T-helper 2 cell treated with Interferon-gamma antibody and Interleukin-4, amounts not matched to agents 100 ng/mL and 5 ng/mL, for 36 hours (primary cell): ENCODE results near the gene NINL. TPM values are rescaled to one million over a fixed set of nuclear protein-coding genes. Genes with fewer than 3 reads are reported as not detected.
"Not testable (repeated sequence)": the region's sequence is repeated elsewhere in the genome, so short reads cannot be mapped to it uniquely, and the experiment has no call there.

Source experiments
- intact Hi-C: fragments of 100-400 bp; cut with micrococcal nuclease; formaldehyde crosslinking; loops from one replicate; pipeline ENCODE4 v1.15.1; 2023
- total RNA-seq: library from RNA; stranded (reverse); gene quantifications from 2 replicates; pipeline ENCODE4 v1.2.3, GENCODE V29; 2022

The NINL gene
- total RNA-seq, 1 donor from 2014 or later: 3.4 TPM

DNA sequence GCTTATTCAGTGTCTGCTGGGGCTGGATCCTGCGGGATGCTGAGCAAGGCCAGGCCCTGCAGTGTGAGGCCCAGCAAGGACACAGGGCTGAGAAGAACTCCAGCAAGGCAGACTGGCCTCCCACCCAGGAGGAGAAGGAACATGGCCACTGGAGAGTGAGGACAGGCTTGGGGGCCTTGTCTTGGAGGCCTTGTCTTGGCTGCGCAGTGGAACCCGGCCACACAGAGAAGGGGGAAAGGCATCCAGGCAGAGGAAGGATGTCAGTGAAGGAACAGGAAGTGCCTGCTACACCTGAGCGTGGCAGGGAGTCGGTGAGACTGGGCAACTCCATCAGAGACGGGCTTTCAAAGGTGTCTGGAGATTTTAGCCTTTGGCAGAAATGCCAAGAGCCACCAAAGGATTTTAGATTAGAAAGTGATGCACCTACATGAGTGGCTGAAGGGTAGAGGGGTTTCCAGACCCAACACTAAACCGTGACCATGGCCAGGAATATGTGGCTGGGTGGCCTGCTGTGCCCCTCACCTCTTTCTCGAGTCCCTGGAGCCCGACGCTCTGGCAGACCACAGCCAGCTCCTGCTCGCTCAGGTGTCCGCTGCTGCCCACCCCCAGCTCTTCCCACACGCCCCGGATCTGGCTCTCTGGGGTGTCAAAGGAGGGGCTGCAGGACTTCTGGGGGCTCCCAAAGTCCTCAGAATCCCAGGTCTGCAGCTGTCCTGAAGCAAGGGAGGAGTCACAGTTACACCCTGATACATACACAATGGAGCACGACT lies 80.8 kb downstream of the NINL start:
- intact Hi-C loops: no loop called here

DNA sequence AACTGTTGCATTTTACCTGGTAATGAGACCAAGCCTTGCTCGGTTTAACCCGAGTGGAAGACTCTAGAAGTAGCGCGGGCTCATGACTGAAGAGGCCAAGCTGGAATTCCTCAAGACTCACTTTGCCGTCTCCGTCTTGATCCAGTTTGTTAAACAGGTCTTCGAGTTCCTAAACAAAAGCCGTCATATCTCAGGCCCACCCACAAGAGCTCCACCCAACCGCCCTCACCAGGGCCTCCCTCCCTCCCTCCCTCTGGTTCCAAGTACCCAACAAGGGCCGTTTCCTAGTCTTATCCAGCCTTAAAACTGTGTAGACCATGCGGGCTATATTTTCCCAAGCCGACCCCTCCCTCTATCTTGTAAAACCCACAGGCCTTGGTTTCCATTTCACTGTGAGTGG lies 81.4 kb downstream of the NINL start:
- intact Hi-C loops: no loop called here

DNA sequence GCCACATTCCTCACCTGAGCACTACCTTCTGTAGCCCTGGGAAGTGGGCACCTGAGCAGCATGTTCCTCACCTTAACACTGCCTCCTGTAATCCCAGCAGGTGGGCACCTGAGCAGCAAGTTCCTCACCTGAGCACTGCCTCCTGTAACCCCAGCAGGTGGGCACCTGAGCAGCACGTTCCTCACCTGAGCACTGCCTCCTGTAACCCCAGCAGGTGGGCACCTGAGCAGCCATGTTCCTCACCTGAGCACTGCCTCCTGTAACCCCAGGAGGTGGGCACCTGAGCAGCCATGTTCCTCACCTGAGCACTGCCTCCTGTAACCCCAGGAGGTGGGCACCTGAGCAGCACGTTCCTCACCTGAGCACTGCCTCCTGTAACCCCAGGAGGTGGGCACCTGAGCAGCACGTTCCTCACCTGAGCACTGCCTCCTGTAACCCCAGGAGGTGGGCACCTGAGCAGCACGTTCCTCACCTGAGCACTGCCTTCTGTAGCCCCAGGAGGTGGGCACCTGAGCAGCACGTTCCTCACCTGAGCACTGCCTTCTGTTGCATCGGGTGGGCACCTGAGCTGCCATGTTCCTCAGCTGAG lies 82.2 kb downstream of the NINL start:
- intact Hi-C loops: not testable (repeated sequence)

DNA sequence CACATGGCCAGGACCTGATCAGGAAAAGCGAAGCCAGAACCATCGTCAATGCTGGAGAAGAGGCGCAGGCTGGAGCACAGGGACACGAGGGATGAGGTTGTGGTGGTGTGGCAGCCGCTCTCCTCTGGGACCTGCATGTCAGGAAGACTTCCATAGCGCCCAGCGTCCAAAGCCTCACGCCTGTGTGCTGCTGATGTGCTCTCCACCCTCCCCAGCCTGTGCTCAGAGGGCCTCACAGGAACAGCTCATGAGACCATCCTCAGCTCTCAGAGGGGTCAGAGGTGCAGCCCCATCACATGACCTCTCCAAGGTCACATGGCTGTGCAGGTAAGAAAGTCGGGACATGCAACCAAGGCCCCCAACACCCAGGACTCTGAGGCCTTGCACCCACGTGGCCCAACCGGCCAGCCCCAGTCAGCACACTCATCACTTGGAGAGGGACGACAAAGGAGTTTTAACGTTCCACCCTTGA lies 84.4 kb downstream of the NINL start:
- intact Hi-C loops: no loop called here

DNA sequence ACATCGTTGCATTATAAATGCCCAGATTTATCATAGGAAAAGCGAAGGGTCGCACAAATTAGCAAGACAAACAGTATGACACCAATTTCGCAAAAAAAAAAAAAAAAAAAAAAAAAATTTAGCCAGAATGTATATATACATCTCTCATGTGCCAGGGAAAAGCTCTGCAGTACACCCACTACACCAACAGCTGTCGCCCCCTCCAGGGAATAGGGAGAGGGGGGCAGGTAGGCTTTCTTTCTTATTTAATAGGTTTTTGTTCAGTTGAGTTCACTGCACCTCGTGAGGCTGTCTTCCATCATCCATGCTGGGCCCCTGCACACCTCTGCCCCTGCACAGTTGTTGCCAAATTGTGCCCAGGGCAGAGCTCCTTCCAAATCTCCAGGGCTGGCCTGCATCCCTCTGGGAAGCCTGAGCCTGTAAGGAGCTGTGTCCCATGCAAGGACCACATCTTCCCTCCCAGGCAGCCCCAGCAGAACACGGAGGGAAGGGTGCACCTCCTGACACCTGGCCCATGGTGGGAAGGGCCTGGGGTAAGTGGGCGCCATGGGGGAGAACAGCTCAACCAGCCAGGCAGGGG lies 85.4 kb downstream of the NINL start:
- intact Hi-C loops: loop anchor here (10.0 kb wide), 1 partner anchor 75 kb away; no protein-coding TSS in a partner anchor

DNA sequence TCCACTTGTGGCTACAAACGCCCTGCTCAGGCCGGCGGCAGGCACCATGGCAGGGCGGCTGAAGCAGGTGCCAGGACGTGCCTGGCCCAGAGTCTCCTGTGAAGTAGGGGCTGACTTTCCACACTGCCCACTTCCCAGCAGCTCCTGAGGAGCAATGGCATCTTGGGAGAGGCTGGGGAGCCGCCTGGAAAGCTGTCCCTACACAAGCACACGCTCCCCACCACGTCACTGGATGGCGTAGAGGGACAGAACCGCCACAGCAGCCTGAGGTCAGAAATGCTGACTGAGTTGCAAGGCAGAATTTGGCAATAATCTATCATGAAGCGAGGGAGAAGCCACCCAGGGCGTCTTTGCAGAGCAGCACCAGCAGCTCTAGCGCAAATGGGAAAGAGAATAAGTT lies 86.3 kb downstream of the NINL start:
- intact Hi-C loops: loop anchor here (10.0 kb wide), 1 partner anchor 76 kb away; no protein-coding TSS in a partner anchor

DNA sequence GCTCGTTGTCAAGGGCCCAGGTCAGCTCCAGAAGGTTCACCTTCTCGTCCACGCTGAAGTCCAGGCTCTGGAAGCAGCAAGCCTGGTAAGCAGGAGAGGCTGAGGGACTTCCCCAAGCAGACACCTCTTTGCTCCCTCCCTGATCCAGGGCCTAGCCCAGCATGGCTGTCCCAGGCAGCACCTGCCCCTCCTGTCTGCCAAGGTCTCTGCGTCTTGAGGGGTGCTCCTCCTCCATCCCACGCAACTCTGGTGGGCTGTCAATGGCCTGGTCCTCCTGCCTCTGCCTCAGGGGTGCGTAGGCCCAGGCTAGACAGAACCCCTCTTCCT lies 87.1 kb downstream of the NINL start:
- intact Hi-C loops: loop anchor here (10.0 kb wide), 1 partner anchor 77 kb away; no protein-coding TSS in a partner anchor

DNA sequence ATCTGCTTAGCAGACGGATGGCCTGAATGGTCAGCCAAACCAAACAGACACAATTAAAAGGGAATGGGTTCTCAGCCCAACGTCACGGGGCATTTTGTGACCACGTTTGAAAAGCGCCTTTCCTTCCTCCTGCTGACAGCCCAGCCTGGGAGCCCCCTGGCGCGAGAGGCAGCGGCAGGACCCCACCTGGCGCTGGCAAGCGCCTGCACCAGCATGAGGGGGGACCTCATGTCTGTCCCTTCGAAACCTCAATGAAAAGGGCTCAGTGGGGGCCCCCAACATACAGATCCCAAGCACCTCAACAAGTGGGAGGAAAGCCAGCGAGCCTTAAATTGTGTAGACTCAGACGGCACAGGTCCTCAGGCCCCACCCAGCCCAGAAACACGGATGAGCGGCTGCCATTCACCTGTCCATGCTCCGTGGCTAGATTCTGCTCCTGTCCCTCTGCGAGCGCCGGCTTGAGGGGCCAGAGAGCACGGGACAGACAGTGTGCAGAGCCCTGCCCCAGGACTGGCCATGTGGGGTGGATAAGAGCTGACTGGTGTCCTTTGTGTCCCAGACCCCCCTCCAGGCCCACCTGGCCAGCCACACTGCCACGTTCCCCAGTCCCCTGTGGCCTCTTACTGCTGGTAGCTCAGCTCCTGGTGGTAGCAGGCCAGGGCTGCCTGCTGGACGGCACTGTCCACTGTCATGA lies 87.6 kb downstream of the NINL start:
- intact Hi-C loops: loop anchor here (10.0 kb wide), 1 partner anchor 77 kb away; no protein-coding TSS in a partner anchor

DNA sequence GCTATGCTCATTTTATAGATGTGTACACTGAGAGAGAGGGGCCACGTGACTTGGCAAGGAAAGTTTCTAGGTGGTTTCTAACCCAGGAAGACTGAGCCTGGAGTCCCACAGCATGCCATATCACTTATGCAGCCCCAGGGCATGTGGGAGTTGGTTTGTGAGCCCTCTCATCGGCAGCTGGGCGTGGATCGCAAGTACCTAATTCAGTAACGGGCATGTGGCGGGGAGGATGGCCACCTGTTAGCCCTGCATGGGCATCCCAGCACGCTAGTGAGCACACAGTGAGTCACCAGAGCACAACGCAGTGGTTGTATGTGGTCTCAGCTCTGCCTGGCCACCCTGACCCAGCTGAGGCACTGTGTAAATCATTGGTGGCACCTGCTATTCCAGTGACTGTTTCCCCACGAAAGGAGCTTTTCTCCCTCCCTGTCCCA lies 88.3 kb downstream of the NINL start:
- intact Hi-C loops: loop anchor here (10.0 kb wide), 1 partner anchor 78 kb away; no protein-coding TSS in a partner anchor

DNA sequence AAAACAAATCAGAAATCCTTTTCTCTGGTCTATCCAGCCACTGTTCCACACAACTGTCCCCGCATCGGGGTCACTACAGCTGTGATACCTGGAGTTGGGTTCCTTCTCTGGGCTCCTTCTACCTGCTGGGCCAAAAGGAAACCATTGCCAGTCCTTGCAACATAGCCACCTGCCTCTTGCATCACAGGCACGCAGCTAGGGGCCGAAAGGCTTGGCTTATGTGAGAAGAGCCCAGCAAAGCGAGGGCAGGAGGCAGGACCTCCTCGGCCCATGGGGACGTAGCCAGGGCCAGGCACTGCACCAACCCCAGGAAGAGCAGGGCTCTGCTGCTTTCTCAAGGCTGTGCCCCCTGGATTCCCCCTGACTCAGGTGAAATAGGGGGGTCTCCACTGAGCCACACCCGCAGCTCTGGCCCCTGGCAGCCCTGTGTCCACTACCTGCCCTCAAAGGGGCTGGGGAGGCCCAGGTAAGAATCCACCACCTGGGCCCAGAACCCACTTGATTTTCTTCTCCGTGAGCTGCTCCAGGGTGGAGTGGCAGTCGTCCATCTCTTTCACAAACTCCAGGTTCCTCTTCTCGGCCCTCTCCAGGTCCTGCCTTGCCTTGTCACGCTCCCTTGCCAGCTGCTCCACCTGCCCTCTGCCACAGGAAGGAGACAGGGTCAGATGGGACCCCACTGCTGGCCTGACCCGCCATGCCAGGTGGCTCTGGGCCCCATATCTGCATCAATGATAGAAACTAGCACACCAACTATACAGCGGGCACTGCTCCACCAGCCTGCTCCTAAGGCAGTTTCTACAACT lies 89.0 kb downstream of the NINL start:
- intact Hi-C loops: loop anchor here (10.0 kb wide), 1 partner anchor 78 kb away; no protein-coding TSS in a partner anchor

DNA sequence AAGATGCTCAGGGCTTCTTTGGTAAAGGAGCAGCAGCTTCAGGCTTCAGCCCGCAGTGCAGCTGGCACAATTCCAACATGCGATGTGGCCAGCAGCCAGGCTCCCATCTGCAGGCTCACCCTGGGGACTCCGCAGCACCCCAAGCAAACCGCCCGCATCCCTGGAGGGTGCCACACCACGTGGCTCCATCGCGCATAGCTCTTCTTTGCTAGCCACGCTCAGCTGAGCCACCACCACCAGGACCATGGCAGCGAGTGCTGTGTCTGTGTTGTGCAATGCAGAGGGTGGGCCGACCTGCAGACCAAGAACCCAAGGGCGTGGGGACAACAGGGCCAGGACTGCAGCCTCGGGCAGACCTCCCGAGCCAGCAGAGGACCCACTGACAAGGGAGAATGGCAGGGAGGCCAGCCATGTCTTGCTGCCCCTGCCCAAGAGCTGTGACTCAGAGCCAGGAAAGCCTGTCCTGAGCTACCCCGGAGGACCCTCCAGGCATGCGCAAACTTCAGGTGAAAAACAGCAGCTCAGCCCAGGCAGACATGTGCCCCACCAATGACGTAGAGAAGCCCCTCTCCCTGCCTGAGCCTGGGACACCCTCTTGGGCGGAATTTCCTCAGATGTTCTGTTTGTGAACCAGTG lies 90.0 kb downstream of the NINL start:
- intact Hi-C loops: loop anchor here (10.0 kb wide), 1 partner anchor 79 kb away; no protein-coding TSS in a partner anchor

DNA sequence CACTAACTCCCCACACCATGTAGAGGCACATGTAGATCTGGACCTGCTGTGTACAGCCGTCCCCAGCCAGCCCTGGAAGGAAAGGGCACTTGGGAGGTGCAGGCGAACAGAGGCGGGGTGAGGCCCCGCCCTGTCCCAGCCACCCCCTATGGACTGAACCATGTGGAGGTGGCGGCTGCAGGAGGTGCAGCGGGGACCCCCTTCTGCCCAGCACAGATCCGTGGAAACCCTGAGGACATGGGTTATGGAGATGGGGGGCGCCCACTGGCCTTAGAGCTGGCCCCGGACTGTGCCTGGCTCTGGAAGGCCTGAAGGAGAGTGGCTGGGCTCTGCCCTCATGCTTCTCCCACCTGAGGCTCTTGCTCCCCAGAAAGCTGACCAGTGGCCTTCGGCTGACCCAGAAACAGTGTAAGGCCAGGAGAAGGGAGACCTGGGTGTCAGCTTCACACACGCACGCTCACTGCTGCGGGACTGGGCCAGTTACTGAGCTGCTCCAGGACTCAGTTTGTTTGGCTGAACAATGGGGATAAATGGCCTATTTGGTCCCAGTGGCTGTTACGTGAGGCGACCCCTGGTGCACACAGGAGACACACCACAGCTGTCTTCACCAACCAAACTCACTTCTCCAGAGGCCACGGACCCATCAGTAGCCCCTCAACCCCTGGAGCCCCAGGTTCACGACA lies 90.7 kb downstream of the NINL start:
- intact Hi-C loops: loop anchor here (10.0 kb wide), 1 partner anchor 80 kb away; no protein-coding TSS in a partner anchor

DNA sequence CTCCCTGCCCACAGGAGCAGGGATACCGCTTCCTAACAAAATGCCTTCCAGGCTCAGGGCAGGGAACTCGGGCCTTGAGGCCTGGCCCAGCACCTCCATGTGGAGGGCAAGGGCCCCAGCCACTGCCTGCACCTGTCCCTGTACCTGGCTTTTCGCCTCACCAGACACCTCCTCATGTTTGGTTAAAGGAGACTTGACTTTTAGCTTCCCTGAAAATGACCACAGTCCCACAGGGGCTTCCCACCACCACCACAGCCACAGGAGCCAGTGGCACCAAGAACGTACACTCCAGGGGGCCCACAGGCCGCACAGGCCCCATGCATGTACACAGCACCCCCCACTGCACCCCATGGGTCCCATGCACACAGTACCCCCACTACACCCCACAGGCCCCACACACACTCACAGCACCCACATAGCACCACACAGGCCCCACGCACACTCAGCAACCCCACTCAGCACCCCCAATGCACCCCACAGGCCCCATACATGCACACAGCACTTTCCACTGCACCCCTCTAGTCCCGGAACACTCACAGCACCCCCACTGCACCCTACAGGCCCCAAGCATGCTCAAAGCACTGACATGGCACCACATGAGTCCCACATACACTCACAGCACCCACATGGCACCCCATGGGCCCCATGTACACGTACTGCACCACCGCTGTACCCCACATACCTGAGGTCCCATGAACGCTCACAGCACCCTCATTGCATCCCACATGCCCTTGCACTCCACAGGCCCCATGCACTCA lies 91.4 kb downstream of the NINL start:
- intact Hi-C loops: loop anchor here (10.0 kb wide), 1 partner anchor 81 kb away; no protein-coding TSS in a partner anchor

DNA sequence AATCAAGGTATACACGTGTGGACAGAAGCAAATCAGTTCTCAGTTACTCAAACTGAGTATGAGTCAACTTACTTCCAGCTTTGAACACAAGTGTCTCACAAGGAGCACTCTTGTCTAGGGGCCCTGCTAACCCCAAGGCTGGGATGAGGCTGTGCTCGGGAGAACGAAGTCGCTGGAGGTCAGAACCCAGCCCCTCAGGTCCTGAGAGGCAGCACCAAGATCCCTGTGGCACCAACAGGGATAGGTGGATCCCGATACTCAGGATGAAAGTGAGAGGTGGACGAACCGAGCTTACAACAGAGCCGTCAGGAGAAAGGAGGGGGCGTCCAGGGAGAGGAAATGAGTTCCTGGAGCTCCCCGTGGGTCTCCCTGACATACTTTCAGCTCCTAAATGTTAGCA lies 92.2 kb downstream of the NINL start:
- intact Hi-C loops: loop anchor here (10.0 kb wide), 1 partner anchor 82 kb away; no protein-coding TSS in a partner anchor

DNA sequence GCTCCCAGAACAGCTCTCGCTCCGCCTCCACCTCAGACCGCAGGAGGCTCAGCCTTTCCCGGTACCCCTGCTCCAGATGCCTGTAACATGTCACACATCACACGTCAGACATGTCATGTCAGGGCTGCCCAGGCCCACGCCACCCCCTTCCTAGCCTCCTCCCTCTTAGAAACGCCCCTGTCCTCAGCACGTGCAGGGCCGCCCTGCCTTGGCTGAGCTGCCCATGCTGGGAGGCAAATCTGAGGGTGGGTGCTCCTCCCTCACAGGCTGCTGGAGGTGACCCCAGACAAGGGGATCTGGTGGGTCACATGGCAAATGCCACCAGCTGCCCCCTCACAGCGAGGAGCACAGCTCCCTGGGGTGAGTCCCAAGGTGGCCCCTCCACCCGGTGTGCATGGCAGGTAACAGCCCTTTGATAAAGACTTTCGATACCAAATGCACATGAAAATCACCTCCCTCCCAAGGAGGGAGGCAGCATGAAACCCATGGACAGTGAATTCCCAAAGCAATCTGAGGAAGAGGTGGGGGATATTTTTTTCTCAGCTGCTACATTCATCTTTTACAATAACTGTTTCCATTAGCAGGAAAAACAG lies 93.8 kb downstream of the NINL start:
- intact Hi-C loops: loop anchor here (10.0 kb wide), 1 partner anchor 83 kb away; no protein-coding TSS in a partner anchor

DNA sequence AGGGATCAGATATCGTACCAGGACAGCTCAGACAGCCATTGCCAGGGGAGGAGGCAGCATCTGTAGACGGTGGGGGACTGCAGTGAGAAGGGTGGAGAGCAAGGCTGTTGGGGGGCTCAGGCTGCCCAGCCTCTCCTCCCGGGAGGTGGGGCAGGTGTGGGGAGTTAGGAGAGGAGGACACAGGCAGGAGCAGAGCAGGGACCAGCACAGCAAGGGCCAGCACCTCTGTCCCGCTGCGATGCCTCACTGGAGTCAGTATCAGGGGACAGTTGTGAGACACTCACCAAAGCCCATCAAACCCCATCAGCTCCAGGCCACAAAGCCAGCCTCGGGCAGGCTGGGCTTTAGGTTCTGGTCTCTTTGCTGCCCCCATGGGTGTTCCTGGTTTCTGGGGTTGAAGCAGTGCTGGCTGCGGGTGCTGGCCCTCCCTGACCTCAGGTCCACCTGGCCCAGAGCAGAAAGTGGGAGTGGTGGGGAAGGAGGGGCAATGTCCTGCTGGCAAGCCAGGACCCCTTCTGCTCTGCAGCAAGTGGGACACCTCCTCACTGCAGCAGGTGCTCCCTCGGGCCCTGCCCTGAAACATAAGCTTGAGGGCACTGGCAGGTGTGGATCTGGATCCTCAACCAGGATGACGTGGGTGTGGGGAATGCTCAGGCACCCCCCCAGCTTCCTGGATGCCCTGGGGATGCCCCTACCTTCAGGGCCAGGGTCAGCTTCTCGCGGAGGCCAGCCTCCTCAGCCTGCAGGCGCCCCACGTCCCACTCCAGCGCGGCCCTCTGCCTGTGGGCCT lies 94.5 kb downstream of the NINL start:
- intact Hi-C loops: loop anchor here (10.0 kb wide), 1 partner anchor 84 kb away; no protein-coding TSS in a partner anchor

DNA sequence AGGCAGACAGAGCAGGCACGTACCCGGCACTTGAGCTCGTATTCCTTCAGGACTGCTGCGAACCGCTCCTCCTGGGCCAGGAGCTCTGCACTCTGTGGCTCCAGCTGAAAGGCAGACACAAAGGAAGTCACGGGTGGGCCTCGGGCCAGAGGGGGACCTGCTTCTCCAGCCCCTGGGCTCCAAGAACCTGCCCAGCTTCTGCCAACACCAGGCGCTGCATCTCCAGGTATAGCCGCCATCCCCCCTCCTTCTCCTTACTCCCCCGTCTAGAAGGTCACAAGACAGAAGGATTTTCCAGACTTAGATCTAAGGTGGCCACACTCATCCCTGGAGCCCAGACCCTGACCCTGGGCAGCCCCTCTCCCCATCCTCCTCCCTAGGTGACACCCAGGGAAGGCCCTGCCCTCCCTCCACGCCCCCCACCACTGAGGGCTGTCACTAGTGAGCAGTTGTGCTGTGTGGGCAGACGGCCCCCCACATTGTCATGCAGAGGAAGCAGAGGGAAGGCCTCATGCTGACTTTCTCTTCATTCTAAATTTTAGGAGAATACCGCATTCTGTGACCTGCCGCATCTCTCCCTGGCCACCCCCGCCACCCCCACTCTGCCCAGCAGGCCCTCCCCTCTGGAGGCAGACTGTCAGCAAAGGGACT lies 96.0 kb downstream of the NINL start:
- intact Hi-C loops: no loop called here
